ENCODE measurements around the gene CDH4.
"Not testable (repeated sequence)": the region's sequence is repeated elsewhere in the genome, so short reads cannot be mapped to it uniquely, and the experiment has no call there.

The CDH4 gene

GRCh38 chr20:61978491-61978890 is 726.4 kb downstream of the CDH4 start:
- no peak for DNase-seq

GRCh38 chr20:61979090-61979489 is 727.0 kb downstream of the CDH4 start:
- DNase-seq: no peak

GRCh38 chr20:61979701-61980635 is 727.9 kb downstream of the CDH4 start:
- no peak for DNase-seq

GRCh38 chr20:61980647-61981583 is 728.9 kb downstream of the CDH4 start:
- no peak for DNase-seq

- peak; percentile 33 for DNase-seq
These were observed 729.6 kb downstream of the CDH4 start for GRCh38 chr20:61981691-61982090.

- DNase-seq: peak; percentile 45
These were observed 730.3 kb downstream of the CDH4 start for GRCh38 chr20:61982191-61982950.

GRCh38 chr20:61982951-61983315 is 730.9 kb downstream of the CDH4 start:
- DNase-seq: no peak

GRCh38 chr20:61983965-61984364 is 731.9 kb downstream of the CDH4 start:
- DNase-seq: no peak

GRCh38 chr20:61984431-61984830 is 732.4 kb downstream of the CDH4 start:
- not testable (repeated sequence) for DNase-seq

- DNase-seq: no peak
These were observed 733.0 kb downstream of the CDH4 start for GRCh38 chr20:61985096-61985495.

- no peak for DNase-seq
These were observed 734.8 kb downstream of the CDH4 start for GRCh38 chr20:61986762-61987321.

GRCh38 chr20:61988665-61989064 is 736.6 kb downstream of the CDH4 start:
- DNase-seq: no peak

- peak; percentile 21 for DNase-seq
These were observed 737.7 kb downstream of the CDH4 start for GRCh38 chr20:61989741-61990140.

Data from CD4-positive, alpha-beta T cell treated with Interleukin-17A for 1 hour (primary cell).